OCI-LY1 (cell line): Measurements from ENCODE around the gene DMD.

Experiments
- H2AFZ ChIP-seq: fragments of 200-600 bp; sonication (generic), shearing (Covaris generic); 2 replicates; pipeline ENCODE4 v1.6.0; 2014; ENCODE audit warnings: antibody characterized with exemption, mild to moderate bottlenecking, low read length
- H3F3A ChIP-seq: fragments of 200-600 bp; sonication (generic), shearing (Covaris generic); 2 replicates; pipeline ENCODE4 v1.6.0; 2014; ENCODE audit warnings: mild to moderate bottlenecking, antibody characterized with exemption, low read length, moderate library complexity; ENCODE audit not compliant: insufficient read depth
- H3K27ac ChIP-seq: fragments of 200-600 bp; sonication (generic); 2 replicates; pipeline ENCODE4 v1.5.1; 2014; ENCODE audit warnings: low read length, mixed run types, mild to moderate bottlenecking, low read depth; ENCODE audit not compliant: poor library complexity, severe bottlenecking
- H3K27me3 ChIP-seq: fragments of 200-600 bp; sonication (generic); 2 replicates; pipeline ENCODE4 v1.6.0; 2014; ENCODE audit warnings: antibody characterized with exemption, mild to moderate bottlenecking, low read length, moderate library complexity; ENCODE audit not compliant: insufficient read depth
- H3K36me3 ChIP-seq: fragments of 200-600 bp; sonication (generic); 2 replicates; pipeline ENCODE4 v1.6.1; 2014; ENCODE audit warnings: mild to moderate bottlenecking, antibody characterized with exemption, low read length, moderate library complexity, mixed read lengths; ENCODE audit not compliant: insufficient read depth
- H3K4me1 ChIP-seq: fragments of 200-600 bp; sonication (generic); 2 replicates; pipeline ENCODE4 v1.5.1; 2014; ENCODE audit warnings: mild to moderate bottlenecking, low read length, moderate library complexity; ENCODE audit not compliant: insufficient read depth, severe bottlenecking
- H3K4me2 ChIP-seq: fragments of 200-600 bp; sonication (generic), shearing (Covaris generic); 2 replicates; pipeline ENCODE4 v1.6.1; 2014; ENCODE audit warnings: low read length
- H3K4me3 ChIP-seq: fragments of 200-600 bp; sonication (generic); 2 replicates; pipeline ENCODE4 v1.5.1; 2014; ENCODE audit warnings: low read length, low read depth, mild to moderate bottlenecking, mixed read lengths; ENCODE audit not compliant: poor library complexity, severe bottlenecking
- H3K79me2 ChIP-seq: fragments of 200-600 bp; shearing (Covaris generic); 2 replicates; pipeline ENCODE4 v1.6.1; 2016; ENCODE audit warnings: mixed run types, low read length, mixed read lengths; ENCODE audit not compliant: insufficient read depth
- H3K9ac ChIP-seq: fragments of 200-600 bp; sonication (generic), shearing (Covaris generic); 2 replicates; pipeline ENCODE4 v1.6.1; 2014; ENCODE audit warnings: mild to moderate bottlenecking, low read length, mixed read lengths
- H3K9me2 ChIP-seq: fragments of 200-600 bp; sonication (generic), shearing (Covaris generic); 2 replicates; pipeline ENCODE4 v1.6.1; 2014; ENCODE audit warnings: low read depth, mild to moderate bottlenecking, low read length, mixed read lengths
- H3K9me3 ChIP-seq: fragments of 200-600 bp; shearing (Covaris generic); 2 replicates; pipeline ENCODE4 v1.6.1; 2014; ENCODE audit warnings: low read length, mixed read lengths
- H4K20me1 ChIP-seq: fragments of 200-600 bp; sonication (generic), shearing (Covaris generic); 2 replicates; pipeline ENCODE4 v1.6.0; 2016; ENCODE audit warnings: mild to moderate bottlenecking, low read length; ENCODE audit not compliant: insufficient read depth
- CTCF ChIP-seq: fragments of 200-600 bp; sonication (generic), shearing (Covaris generic); IDR thresholded peaks from 2 replicates; pipeline ENCODE4 v1.5.1; 2017; ENCODE audit warnings: mild to moderate bottlenecking, antibody characterized with exemption, low read length, moderate library complexity, mixed read lengths
- EZH2 ChIP-seq: fragments of 200-600 bp; sonication (generic), shearing (Covaris generic); IDR thresholded peaks from 2 replicates; pipeline ENCODE4 v1.8.0; 2017; ENCODE audit warnings: borderline replicate concordance, mixed run types, mild to moderate bottlenecking, antibody characterized with exemption, low read length, moderate library complexity, mixed read lengths

DMD gene

GRCh38 chrX:31269914-31270313 lies 1941.4 kb downstream of the DMD start:
- no peaks in the 10 kb centered on the region for H3K36me3 ChIP-seq
- no peak overlapping the region for H3K27ac ChIP-seq
- H3K4me3 ChIP-seq: no peak overlapping the region
- H3K79me2 ChIP-seq: 0 out of 2 replicates have a peak, but pooled peaks cover 2% of the 10 kb centered on the region
- H3K27me3 ChIP-seq: no peaks in the 10 kb centered on the region
- H3K4me1 ChIP-seq: peaks cover 15% of the 10 kb centered on the region
- H3K4me2 ChIP-seq: no peak overlapping the region
- H3F3A ChIP-seq: no peaks in the 10 kb centered on the region
- H2AFZ ChIP-seq: no peak overlapping the region
- no peak overlapping the region for H3K9ac ChIP-seq
- H4K20me1 ChIP-seq: no peaks in the 10 kb centered on the region
- H3K9me3 ChIP-seq: no peaks in the 10 kb centered on the region
- H3K9me2 ChIP-seq: no peaks in the 10 kb centered on the region
- no peak for TF ChIP-seq CTCF
- TF ChIP-seq EZH2: no peak

GRCh38 chrX:31268359-31268758 lies 1943.0 kb downstream of the DMD start:
- Histone ChIP-seq H2AFZ (no peak overlapping the region), H3K9me3 (no peaks in the 10 kb centered on the region), H3K9ac (no peak overlapping the region), H3K79me2 (0 out of 2 replicates have a peak, but pooled peaks cover 5% of the 10 kb centered on the region), H3K27ac (no peak overlapping the region), H4K20me1 (no peaks in the 10 kb centered on the region), H3K27me3 (no peaks in the 10 kb centered on the region), H3K9me2 (no peaks in the 10 kb centered on the region), H3K36me3 (no peaks in the 10 kb centered on the region), H3K4me3 (no peak overlapping the region), H3K4me1 (peaks cover 31% of the 10 kb centered on the region), H3F3A (no peaks in the 10 kb centered on the region), H3K4me2 (no peak overlapping the region)
- TF ChIP-seq CTCF (no peak; the same call in 1 of the 2 replicates), EZH2 (no peak)

- H3F3A ChIP-seq: no peaks in the 10 kb centered on the region
- H3K9me3 ChIP-seq: no peaks in the 10 kb centered on the region
- H3K36me3 ChIP-seq: no peaks in the 10 kb centered on the region
- peak overlapping the region; percentile 61 for H3K4me2 ChIP-seq
- no peaks in the 10 kb centered on the region for H4K20me1 ChIP-seq
- H3K9ac ChIP-seq: peak overlapping the region; percentile 64
- H3K27ac ChIP-seq: no peak overlapping the region
- peak overlapping the region; percentile 68 for H3K4me3 ChIP-seq
- H3K79me2 ChIP-seq: 0 out of 2 replicates have a peak, but pooled peaks cover 5% of the 10 kb centered on the region
- H3K27me3 ChIP-seq: no peaks in the 10 kb centered on the region
- no peak overlapping the region; the same call in 1 of the 2 replicates for H2AFZ ChIP-seq
- H3K4me1 ChIP-seq: peaks cover 31% of the 10 kb centered on the region
- H3K9me2 ChIP-seq: no peaks in the 10 kb centered on the region
- TF ChIP-seq CTCF (no peak), EZH2 (no peak)
Observed at GRCh38 chrX:31266203-31267076, 1944.9 kb downstream of the DMD start.
